Vein endothelial cell (primary cell): ENCODE data around the gene PCAT7. TPM values are rescaled to one million over a fixed set of nuclear protein-coding genes. Genes with fewer than 3 reads are reported as not detected.

Experiments
- small RNA-seq: library from RNA; depleted of rRNA; stranded (forward); fragments of <200 nt; gene quantifications from one replicate; pipeline ENCODE3, GENCODE V24; 2012
- total RNA-seq: library from RNA; depleted of rRNA; stranded (reverse); fragments of >200 nt; gene quantifications from 2 replicates; pipeline ENCODE4 v1.2.3, GENCODE V29; 2012

Gene PCAT7
- not detected in 2 replicates for total RNA-seq

DNA sequence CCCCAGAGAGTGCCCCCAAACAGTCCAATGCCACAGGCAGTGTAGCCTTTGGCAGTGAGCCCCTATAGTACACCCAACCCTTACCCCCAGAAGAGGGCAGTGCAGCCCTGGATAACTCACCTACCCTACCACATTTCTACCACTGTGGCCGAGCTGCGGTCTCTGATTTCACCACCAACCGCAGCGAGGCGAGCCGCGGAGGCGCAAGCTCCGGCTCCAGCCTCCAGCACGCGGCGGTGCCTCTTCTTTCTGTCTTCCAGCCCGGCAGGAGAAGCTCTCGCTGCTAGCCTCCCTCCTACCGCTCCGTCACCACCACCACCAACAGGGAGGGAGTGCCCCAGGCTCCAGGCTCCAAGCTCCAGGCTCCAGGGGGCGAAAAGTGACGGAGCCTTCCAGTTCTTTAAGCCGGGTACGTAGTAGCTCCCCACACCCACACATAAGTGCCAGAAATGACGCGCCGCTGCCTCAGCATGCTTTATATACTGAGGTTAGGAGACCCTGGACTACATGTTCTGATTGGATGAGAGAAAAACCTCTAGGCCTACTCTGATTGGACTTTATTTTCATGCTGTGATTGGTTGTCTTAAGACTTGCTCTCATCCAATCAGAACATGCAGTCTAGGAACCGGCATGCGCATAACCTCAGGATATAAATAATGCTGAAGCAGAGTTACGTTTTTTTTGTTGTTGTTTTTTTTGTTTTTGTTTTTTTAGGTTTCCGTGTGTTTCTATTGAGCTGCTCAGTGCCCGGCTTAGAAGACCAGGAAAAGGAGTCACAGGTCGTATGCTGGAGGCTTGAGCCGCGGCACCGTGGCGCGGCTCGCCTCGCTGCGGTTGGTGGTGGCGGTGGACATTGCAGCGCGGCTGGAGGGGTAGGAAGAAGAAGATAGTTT is at the start of gene PCAT7:
TSS of gene PCAT7 (plus strand) at position 645 of the 893 bp plus-strand sequence.

DNA sequence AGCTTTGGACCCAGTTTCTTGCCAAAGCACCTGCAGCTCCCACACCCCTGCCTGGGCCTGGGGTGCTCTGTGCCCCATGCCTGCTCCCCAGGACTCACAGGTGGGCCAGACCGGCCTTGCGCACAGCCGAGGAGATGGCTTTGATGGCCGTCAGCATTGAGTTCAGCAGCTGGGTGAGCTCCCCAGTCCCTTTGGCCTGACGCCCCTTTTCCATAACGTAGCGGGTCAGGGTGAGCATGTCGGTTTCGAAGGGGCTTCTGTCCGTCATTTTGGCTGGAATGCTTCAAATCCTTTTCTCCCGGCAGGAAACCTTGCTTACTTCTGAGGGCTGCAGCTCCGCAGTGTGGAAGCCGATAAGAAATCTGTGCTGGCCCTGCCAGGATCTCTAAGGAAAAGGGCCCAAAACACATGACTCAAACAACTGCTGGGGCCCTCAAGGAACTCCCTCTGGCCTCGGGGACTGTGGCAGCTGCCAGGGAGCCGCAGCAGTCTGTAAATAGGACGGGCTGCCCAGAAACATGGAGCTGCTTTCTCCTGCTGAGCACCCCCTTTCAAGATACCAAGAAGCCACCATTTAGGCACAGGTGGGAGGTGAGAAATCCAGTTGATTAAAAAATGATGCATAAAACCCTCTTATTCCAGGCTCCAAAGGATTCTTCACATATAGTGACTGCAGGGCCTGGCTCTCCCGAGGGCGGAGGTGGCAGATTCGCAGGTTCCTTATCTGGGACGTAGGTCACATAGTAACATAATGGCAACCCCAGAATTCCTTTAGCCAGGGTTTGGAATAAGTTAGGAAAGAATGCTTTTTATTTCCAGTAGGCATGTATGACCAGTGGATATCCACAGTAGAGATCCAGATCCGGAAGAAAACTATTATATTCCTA is 38.8 kb downstream of the PCAT7 start, which contains the start of gene FBP2:
TSS of gene FBP2 (minus strand) at position 366 of the 887 bp plus-strand sequence. CDS start at position 268, 98 bp downstream.

Small RNA genes lying within 50 kb of the gene (small RNA-seq; reads per million reads assigned to genes)
- not detected for gene RNU6-669P

Other genes with a start within 250 kb of the PCAT7 start
- gene NUTM2F, start 226.4 kb upstream of the PCAT7 start, total RNA-seq = not detected in 2 replicates
- gene FBP2, start 38.7 kb downstream of the PCAT7 start, total RNA-seq = not detected in 2 replicates
- gene FBP1, start 84.4 kb downstream of the PCAT7 start, total RNA-seq = 3.2 and 3.3 TPM in 2 replicates
- gene AOPEP, start 171.6 kb downstream of the PCAT7 start, total RNA-seq = 28.6 and 32.0 TPM in 2 replicates